BLaER1 (cell line): ENCODE data around the gene ZFAND4.
A peak's percentile ranks its signal among the peaks of the same experiment; 100 is the strongest.

Experiments
- H3K27ac ChIP-seq: shearing (Covaris generic); formaldehyde crosslinking; 2 replicates; pipeline ENCODE4 v1.8.1; 2022
- H3K27me3 ChIP-seq: shearing (Covaris generic); formaldehyde crosslinking; 2 replicates; pipeline ENCODE4 v1.8.1; 2022
- H3K36me3 ChIP-seq: shearing (Covaris generic); formaldehyde crosslinking; 2 replicates; pipeline ENCODE4 v1.8.1; 2022
- H3K4me1 ChIP-seq: shearing (Covaris generic); formaldehyde crosslinking; 2 replicates; pipeline ENCODE4 v1.8.1; 2022
- H3K4me2 ChIP-seq: shearing (Covaris generic); formaldehyde crosslinking; 2 replicates; pipeline ENCODE4 v1.8.1; 2022
- H3K4me3 ChIP-seq: shearing (Covaris generic); formaldehyde crosslinking; 2 replicates; pipeline ENCODE4 v1.8.1; 2022
- H3K9ac ChIP-seq: shearing (Covaris generic); formaldehyde crosslinking; 2 replicates; pipeline ENCODE4 v1.8.1; 2022
- H3K9me3 ChIP-seq: shearing (Covaris generic); formaldehyde crosslinking; 2 replicates; pipeline ENCODE4 v1.8.1; 2022
- H4K20me1 ChIP-seq: shearing (Covaris generic); formaldehyde crosslinking; 2 replicates; pipeline ENCODE4 v1.8.1; 2022
- Cebpa-rat ChIP-seq: shearing (Covaris generic); IDR thresholded peaks from 2 replicates; pipeline ENCODE4 v1.8.1; 2022

ZFAND4 gene

DNA sequence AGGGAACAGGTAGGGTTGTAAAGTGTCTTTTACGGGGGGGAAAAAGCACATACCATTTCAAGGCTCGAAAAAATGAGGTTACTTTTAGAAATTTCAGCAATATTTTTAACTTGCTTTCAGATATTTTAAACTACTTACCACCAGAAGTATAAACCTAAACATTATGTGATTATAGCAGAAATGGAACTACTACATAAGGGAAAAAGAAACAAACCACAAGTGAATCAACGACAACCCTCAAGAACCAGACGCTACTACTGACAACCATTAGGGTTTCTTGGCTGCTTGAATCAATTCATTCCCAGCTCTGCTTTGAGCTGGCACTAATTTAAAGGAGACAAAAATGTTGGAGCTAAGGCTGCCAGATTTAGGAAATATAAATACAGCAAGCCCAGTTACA is 80.1 kb downstream of the ZFAND4 start:
- Histone ChIP-seq H3K9me3 (peaks cover 7% of the 10 kb centered on the region; the same call in 1 of the 2 replicates), H3K36me3 (peaks cover 9% of the 10 kb centered on the region; the same call in 1 of the 2 replicates), H3K4me3 (no peak overlapping the region), H3K27me3 (no peaks in the 10 kb centered on the region), H3K4me1 (peaks cover 22% of the 10 kb centered on the region), H4K20me1 (no peaks in the 10 kb centered on the region), H3K27ac (no peak overlapping the region), H3K9ac (no peak overlapping the region), H3K4me2 (peak overlapping the region; percentile 88)
- no peak for TF ChIP-seq Cebpa-rat

DNA sequence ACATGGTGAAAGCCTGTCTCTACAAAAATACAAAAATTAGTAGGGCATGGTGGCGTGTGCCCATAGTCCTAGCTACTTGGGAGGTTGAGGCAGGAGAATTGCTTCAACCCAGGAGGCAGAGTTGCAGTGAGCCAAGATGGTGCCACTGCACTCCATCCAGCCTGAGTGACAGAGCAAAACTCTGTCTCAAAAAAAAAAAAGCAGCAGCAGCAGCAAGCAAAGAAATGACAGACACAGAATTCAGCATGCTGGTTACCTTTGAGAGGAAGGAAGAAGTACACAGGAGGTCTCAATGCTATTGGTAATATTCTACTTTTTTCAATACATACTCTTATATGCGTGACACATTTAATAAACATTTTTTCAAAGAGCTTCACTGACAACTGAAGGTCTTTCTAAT is 81.3 kb downstream of the ZFAND4 start:
- Histone ChIP-seq H3K4me1 (peaks cover 22% of the 10 kb centered on the region), H3K4me3 (no peak overlapping the region), H3K9ac (no peak overlapping the region), H3K27me3 (no peaks in the 10 kb centered on the region), H3K27ac (no peak overlapping the region), H3K36me3 (peaks cover 9% of the 10 kb centered on the region; the same call in 1 of the 2 replicates), H3K9me3 (peaks cover 16% of the 10 kb centered on the region), H4K20me1 (no peaks in the 10 kb centered on the region), H3K4me2 (no peak overlapping the region)
- TF ChIP-seq Cebpa-rat, result no peak

DNA sequence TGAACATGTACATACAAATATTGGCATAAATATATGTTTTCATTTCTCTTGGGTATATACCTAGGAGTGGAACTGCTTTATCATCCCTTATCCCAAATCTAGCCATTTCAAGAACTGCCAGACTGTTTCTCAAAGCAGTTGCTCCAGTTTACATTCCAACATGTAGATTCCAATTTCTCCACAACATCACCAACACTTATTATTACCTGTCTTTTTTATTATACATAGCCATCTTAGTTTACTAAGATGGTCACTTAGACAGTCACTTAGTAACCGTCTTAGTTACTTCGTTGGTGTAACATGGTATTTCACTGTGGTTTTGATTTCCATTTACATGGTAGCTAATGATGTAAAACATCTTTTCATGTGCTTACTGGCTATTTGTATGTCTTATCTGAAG is 82.7 kb downstream of the ZFAND4 start:
- no peak overlapping the region for H3K4me3 ChIP-seq
- H3K4me2 ChIP-seq, result no peak overlapping the region
- H3K9me3 ChIP-seq, result peaks cover 22% of the 10 kb centered on the region
- TF ChIP-seq Cebpa-rat, result no peak
- peaks cover 9% of the 10 kb centered on the region; the same call in 1 of the 2 replicates for H3K36me3 ChIP-seq
- no peak overlapping the region for H3K9ac ChIP-seq
- peaks cover 18% of the 10 kb centered on the region for H3K4me1 ChIP-seq
- no peaks in the 10 kb centered on the region for H3K27me3 ChIP-seq
- no peak overlapping the region for H3K27ac ChIP-seq
- H4K20me1 ChIP-seq, result no peaks in the 10 kb centered on the region

DNA sequence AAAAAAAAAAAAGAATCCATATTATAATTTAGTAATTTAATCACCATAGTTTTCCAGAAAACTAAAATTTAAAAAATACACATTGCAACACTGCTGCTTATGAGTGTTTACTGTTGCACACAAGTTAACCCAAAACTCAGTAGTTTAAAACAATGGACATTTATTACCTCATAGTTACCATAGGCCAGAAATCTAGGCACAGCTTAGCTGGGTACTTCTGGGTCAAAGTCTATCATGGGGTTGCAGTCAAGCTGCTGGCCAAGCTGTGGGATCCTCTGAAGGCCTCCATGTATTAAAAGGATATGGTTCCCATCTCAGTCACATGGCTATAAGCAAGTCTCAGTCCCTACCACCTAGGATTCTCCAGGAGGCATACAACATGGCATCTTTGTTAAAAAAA is 83.6 kb downstream of the ZFAND4 start:
- peaks cover 17% of the 10 kb centered on the region for H3K4me1 ChIP-seq
- H3K4me2 ChIP-seq, result no peak overlapping the region
- no peak overlapping the region for H3K4me3 ChIP-seq
- H3K36me3 ChIP-seq, result peaks cover 9% of the 10 kb centered on the region; the same call in 1 of the 2 replicates
- H3K9ac ChIP-seq, result no peak overlapping the region
- no peak for TF ChIP-seq Cebpa-rat
- H3K27me3 ChIP-seq, result no peaks in the 10 kb centered on the region
- H3K27ac ChIP-seq, result no peak overlapping the region
- H3K9me3 ChIP-seq, result peaks cover 25% of the 10 kb centered on the region
- H4K20me1 ChIP-seq, result no peaks in the 10 kb centered on the region

GRCh38 chr10:45586028-45586824 is 86.3 kb downstream of the ZFAND4 start:
- peaks cover 12% of the 10 kb centered on the region for H3K4me1 ChIP-seq
- peaks cover 25% of the 10 kb centered on the region for H3K9me3 ChIP-seq
- no peak overlapping the region for H3K4me3 ChIP-seq
- H3K27ac ChIP-seq, result no peak overlapping the region
- H4K20me1 ChIP-seq, result no peaks in the 10 kb centered on the region
- no peak overlapping the region for H3K9ac ChIP-seq
- TF ChIP-seq Cebpa-rat, result no peak
- H3K27me3 ChIP-seq, result no peaks in the 10 kb centered on the region
- H3K36me3 ChIP-seq, result peaks cover 9% of the 10 kb centered on the region; the same call in 1 of the 2 replicates
- H3K4me2 ChIP-seq, result no peak overlapping the region

- Histone ChIP-seq H4K20me1 (no peaks in the 10 kb centered on the region), H3K9me3 (peaks cover 23% of the 10 kb centered on the region), H3K9ac (no peak overlapping the region), H3K27ac (no peak overlapping the region), H3K27me3 (no peaks in the 10 kb centered on the region), H3K4me1 (peaks cover 23% of the 10 kb centered on the region), H3K4me2 (no peak overlapping the region), H3K4me3 (no peak overlapping the region), H3K36me3 (peaks cover 6% of the 10 kb centered on the region; the same call in 1 of the 2 replicates)
- TF ChIP-seq Cebpa-rat, result no peak
These were observed 87.4 kb downstream of the ZFAND4 start for GRCh38 chr10:45585131-45585530.

DNA sequence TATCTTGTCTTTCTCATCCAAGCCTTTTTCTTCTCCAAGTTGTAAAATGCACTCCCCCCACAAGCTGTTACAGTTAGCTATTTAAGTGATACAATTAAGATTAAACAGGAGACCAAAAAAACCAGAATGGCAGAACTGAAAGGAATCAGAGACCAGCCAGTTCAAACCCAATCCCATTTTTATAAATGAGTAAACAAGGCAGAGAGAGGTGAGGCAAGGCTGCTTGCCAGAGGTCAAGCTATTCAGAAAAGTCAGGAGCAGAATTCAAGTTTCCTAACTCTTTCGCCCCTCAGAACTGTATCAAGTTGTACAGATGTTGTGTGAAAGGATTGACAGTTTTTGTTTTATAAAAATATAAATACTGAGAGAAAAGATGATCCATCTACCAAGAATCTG is 90.2 kb downstream of the ZFAND4 start:
- H3K9ac ChIP-seq, result no peak overlapping the region
- H3K27ac ChIP-seq, result no peak overlapping the region
- no peaks in the 10 kb centered on the region for H4K20me1 ChIP-seq
- 0 out of 2 replicates have a peak overlapping the region, but pooled peaks have one; percentile 92 for H3K4me2 ChIP-seq
- H3K9me3 ChIP-seq, result peaks cover 18% of the 10 kb centered on the region
- H3K27me3 ChIP-seq, result no peaks in the 10 kb centered on the region
- H3K4me3 ChIP-seq, result no peak overlapping the region
- no peaks in the 10 kb centered on the region for H3K36me3 ChIP-seq
- no peak for TF ChIP-seq Cebpa-rat
- H3K4me1 ChIP-seq, result peaks cover 32% of the 10 kb centered on the region

DNA sequence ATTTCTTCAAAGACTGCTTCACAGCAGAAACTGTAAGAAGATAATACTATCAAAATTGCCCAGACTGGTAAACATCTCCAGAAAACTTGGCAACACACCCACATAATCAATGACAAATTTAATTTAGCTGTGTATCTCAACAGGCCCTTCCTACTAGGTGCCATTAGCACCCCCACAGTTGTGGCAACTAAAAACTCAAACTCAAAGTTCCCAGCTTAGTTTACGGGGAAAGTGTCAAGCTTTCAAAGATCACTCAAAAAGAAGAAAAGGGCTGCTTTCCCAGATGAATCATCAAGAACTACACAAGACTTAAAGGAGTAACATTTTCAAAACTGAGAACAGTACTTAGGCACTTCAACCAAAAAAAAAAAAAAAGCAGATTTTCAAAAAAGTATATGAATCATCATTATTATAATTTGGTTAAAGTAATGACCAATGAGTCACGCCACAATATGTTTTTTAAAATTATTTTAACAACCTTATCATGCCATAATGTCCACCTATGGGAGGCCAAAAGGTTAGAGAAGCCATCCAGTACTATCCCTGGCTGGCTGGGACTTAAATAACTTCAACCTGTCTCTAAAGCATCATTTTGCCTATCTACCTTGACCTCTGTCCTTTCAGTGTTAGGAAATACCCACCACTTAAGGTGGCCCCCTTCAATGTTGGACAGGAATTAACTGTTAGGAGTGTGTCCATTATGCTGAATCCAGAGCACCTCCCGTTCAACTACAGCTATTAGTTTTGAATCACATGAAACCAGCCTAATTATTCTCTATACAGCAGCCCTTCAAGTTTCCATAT is 90.8 kb downstream of the ZFAND4 start:
- Histone ChIP-seq H3K4me1 (peaks cover 32% of the 10 kb centered on the region), H3K27me3 (no peaks in the 10 kb centered on the region), H3K36me3 (no peaks in the 10 kb centered on the region), H3K9ac (peak overlapping the region; percentile 72; the same call in 1 of the 2 replicates), H3K27ac (peak overlapping the region; percentile 14; the same call in 1 of the 2 replicates), H4K20me1 (no peaks in the 10 kb centered on the region), H3K9me3 (peaks cover 15% of the 10 kb centered on the region), H3K4me2 (peak overlapping the region; percentile 92), H3K4me3 (no peak overlapping the region)
- no peak for TF ChIP-seq Cebpa-rat

DNA sequence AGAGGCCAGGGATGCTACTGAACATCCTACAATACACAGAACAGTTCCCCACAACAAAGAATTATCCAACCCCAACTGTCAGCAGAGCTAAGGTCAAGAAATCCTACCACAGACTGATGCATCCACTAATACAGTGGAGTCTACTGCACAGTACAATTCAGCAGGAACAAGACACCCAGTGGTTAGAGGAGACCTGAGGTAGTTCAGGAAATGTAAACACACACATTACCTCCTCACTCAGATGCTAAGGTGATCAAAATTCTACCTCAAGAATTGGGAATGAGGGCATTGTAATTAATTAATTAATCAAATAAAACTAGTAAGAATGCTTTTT is 91.4 kb downstream of the ZFAND4 start:
- no peaks in the 10 kb centered on the region for H4K20me1 ChIP-seq
- H3K27me3 ChIP-seq, result no peaks in the 10 kb centered on the region
- peaks cover 32% of the 10 kb centered on the region for H3K4me1 ChIP-seq
- peak overlapping the region; percentile 61 for H3K4me3 ChIP-seq
- H3K9ac ChIP-seq, result peak overlapping the region; percentile 72; the same call in 1 of the 2 replicates
- peak overlapping the region; percentile 92 for H3K4me2 ChIP-seq
- no peaks in the 10 kb centered on the region for H3K36me3 ChIP-seq
- peak overlapping the region; percentile 14; the same call in 1 of the 2 replicates for H3K27ac ChIP-seq
- no peak for TF ChIP-seq Cebpa-rat
- peaks cover 9% of the 10 kb centered on the region for H3K9me3 ChIP-seq
